SKM-1 (cell line): ENCODE data around the gene PGAP6.
"Not testable (repeated sequence)": the region's sequence is repeated elsewhere in the genome, so short reads cannot be mapped to it uniquely, and the experiment has no call there.

ENCODE experiments used
- DNase-seq: peaks from one replicate; lab custom pipeline; 2025; ENCODE audit not compliant: unreplicated experiment; lab: John Stamatoyannopoulos, UW

The PGAP6 gene

GRCh38 chr16:368388-369158, 13.2 kb downstream of the PGAP6 start:
- DNase-seq, result no peak

GRCh38 chr16:367333-367903, 14.4 kb downstream of the PGAP6 start:
- DNase-seq, result no peak

- DNase-seq, result no peak
These were observed 15.3 kb downstream of the PGAP6 start for GRCh38 chr16:366476-366875.

GRCh38 chr16:364595-365491, 16.9 kb downstream of the PGAP6 start:
- DNase-seq, result no peak

GRCh38 chr16:363766-364490, 17.9 kb downstream of the PGAP6 start:
- DNase-seq, result no peak

- no peak for DNase-seq
These were observed 18.5 kb downstream of the PGAP6 start for GRCh38 chr16:363110-363765.

GRCh38 chr16:362702-362999, 19.1 kb downstream of the PGAP6 start:
- not testable (repeated sequence) for DNase-seq

- DNase-seq, result no peak
These were observed 19.7 kb downstream of the PGAP6 start for GRCh38 chr16:361872-362701.

GRCh38 chr16:361341-361871, 20.4 kb downstream of the PGAP6 start:
- no peak for DNase-seq

- no peak for DNase-seq
These were observed 21.0 kb downstream of the PGAP6 start for GRCh38 chr16:360698-361336.

GRCh38 chr16:359871-360697, 21.7 kb downstream of the PGAP6 start:
- no peak for DNase-seq

- no peak for DNase-seq
These were observed 22.6 kb downstream of the PGAP6 start for GRCh38 chr16:359067-359763.

GRCh38 chr16:356741-357140, 25.0 kb downstream of the PGAP6 start:
- no peak for DNase-seq

GRCh38 chr16:354971-355461, 26.8 kb downstream of the PGAP6 start:
- no peak for DNase-seq

- no peak for DNase-seq
These were observed 27.4 kb downstream of the PGAP6 start for GRCh38 chr16:354291-354881.

GRCh38 chr16:353404-354290, 28.1 kb downstream of the PGAP6 start:
- DNase-seq, result no peak
